Fibroblast of mammary gland (primary cell): ENCODE measurements around the gene KIF26A.

Experiments
- DNase-seq: peaks from one replicate; pipeline ENCODE4 v3.0.0-alpha.2; 2010; ENCODE audit warnings: low read depth
- H3K4me3 ChIP-seq: 2 replicates; pipeline ENCODE4 v1.5.1; 2011; ENCODE audit warnings: low read depth, mild to moderate bottlenecking, low read length, moderate library complexity; ENCODE audit not compliant: control insufficient read depth
- CTCF ChIP-seq: conservative IDR thresholded peaks from 2 replicates; pipeline ENCODE4 v1.5.1; 2011; ENCODE audit warnings: low read depth, low read length, inconsistent platforms; ENCODE audit not compliant: control insufficient read depth, insufficient read depth

Gene KIF26A

GRCh38 chr14:104164512-104164911 is 26.1 kb downstream of the KIF26A start:
- no peak for TF ChIP-seq CTCF
- DNase-seq = no peak
- H3K4me3 ChIP-seq = no peak overlapping the region

DNA sequence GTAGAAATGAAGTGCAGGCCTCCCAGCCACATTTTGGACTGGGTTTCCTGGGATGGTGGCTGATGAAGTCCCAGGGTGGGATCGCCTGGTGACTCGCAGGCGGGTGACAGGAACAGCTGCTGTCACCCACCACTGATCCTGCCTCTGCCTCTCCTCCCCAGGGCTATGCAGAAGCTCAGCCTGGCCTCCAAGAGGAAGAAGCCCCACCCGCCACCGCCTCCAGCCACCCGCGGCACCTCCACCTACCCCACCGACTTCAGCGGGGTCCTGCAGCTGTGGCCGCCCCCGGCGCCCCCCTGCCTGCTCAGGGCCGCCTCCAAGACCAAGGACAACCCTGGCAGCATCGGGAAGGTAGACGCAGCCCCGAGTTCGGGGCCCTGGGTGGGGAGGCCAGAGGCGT is 28.3 kb downstream of the KIF26A start:
- H3K4me3 ChIP-seq = no peak overlapping the region
- no peak for TF ChIP-seq CTCF
- DNase-seq = no peak

DNA sequence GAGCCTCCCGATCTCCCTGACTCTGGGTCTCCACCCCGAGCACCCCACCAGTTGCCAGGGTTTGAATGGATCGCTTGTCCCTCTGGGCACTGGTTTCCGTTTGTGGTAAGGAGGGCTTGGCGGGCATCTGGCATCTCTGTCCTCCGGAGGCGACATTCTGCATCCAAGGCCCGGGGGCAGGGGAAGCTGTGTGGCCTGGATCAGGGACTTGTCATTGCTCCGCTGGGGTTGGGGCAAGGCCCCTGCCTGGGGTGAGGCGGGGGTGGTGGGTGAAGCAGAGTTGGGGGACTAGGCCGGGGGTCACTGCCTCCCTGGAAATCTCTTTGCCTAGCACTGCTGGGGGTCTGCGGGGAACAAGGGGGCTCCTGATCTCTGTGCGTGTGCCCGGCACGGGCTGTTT is 30.2 kb downstream of the KIF26A start:
- no peak for TF ChIP-seq CTCF
- H3K4me3 ChIP-seq = no peak overlapping the region
- DNase-seq = no peak

DNA sequence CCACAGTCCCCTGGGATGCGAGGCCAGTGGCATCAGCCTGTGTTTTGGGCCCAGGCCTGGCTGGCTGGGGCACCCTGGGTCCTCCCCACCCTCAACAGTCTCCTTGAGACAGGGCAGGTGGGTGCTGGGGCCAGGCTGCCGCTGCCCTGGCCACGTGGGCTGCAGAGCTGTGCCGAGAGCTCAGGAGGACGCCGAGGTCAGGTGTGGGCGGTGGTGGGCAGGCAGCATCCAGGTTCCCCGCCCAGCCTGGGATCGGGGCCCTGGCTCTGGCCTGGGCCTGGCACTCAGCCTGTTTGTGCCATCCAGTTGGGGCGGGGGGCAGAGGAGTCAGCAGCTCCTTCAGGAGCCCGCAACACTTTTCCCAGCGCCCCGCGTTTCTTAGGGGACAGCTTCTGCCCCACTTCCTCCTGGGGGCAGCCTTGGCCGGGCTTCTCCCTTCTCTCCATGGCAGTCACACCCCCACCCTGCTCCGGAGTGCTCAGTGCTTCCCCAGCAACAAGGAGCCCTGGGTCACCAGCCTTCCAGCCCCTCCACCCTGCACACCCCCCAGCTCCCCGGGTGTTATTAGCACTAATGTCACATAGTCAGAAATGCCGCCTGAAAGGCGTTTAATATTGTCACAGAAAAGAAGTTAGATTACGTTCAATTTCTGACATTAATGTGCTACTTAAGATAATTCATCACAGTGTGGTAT is 30.8 kb downstream of the KIF26A start:
- no peak for DNase-seq
- TF ChIP-seq CTCF = no peak
- no peak overlapping the region for H3K4me3 ChIP-seq

DNA sequence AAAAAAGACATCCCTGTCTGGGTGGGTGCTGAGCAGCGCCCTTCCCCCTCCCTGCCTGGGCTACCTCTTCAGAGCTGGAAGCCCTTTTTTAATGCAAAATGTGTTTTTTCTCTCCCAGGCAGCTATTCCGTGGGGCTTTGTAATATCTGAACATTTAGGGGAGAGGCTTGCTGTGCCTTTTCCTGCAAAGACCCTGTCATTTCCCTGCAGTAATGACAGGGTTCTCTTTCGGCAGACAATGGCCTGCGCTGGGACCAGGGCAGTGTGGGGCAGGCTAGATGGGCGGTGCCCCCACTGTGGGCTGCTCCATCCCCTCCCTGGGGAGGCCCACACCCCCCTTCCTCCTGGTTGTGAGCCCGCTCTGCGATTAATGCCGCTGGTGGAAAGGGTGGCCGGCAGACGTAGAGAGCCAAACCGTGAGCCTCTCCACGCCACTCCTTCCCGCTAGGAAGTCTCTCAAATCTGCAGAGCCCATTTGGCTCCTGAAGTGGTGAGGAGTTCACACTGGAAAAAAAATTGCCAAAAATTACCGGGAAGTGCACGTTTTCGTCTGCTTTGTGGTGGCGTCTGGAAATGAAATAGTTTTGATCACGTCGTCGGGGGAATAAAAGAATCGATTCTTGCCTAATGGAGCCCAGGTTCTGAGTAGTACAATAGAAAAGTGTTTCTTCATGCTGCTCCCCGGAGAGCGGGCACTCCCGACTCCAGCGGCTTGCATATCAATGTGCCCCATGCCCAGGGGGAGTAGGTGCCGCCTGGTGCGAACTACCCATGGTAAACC is 31.5 kb downstream of the KIF26A start:
- no peak for DNase-seq
- no peak for TF ChIP-seq CTCF
- no peak overlapping the region for H3K4me3 ChIP-seq

DNA sequence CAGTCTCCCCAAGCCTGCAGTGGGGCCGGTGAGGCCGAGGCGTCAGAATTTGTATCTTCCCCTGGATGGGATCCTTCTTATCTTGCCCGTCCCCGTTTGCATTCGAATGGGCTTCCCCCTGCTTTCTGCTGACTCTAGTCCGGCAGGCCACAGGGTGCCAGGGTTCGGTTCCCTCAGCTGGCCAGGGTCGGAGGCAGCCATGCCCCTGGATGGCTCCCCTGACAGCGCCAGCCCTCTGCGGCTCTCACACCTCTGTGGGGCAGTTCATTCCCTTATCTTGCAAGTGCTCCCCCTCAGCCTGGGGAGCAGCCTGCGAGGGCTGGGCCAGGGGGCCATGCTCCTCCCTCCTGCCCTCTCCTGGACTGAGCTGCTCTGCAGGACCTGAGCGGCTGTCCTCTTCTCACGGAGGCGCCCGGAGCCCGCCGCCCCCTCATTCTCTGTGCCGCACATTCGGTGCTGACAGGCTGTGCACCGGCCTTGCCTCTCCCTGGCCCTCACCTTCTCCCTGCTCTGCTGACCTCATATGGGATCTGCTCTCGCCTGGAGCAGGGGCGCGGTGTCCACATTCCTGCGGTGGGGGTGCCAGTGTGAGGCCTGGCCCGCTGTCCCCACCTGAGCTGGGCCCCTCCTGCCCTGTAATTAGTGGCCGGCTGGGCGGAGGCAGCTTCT is 32.8 kb downstream of the KIF26A start:
- no peak overlapping the region for H3K4me3 ChIP-seq
- no peak for TF ChIP-seq CTCF

More for the DNA sequence above, 32.8 kb downstream of the KIF26A start:
- no peak for DNase-seq
